DMS153 (cell line): Measurements from ENCODE around the gene CTDSP2.

ENCODE experiments used
- DNase-seq: peaks from one replicate; lab custom pipeline; 2025; lab: John Stamatoyannopoulos, UW

Gene CTDSP2

GRCh38 chr12:57815177-57816000 lies 31.1 kb downstream of the CTDSP2 start:
- peak; percentile 83 for DNase-seq

GRCh38 chr12:57813971-57814772 lies 32.4 kb downstream of the CTDSP2 start:
- no peak for DNase-seq

GRCh38 chr12:57813111-57813970 lies 33.2 kb downstream of the CTDSP2 start:
- no peak for DNase-seq

GRCh38 chr12:57811028-57811755 lies 35.3 kb downstream of the CTDSP2 start:
- no peak for DNase-seq

- DNase-seq: no peak
Measured at GRCh38 chr12:57810450-57810849, 36.1 kb downstream of the CTDSP2 start.

GRCh38 chr12:57809425-57809824 lies 37.1 kb downstream of the CTDSP2 start:
- no peak for DNase-seq

- no peak for DNase-seq
Measured at GRCh38 chr12:57808351-57808750, 38.2 kb downstream of the CTDSP2 start.

- no peak for DNase-seq
Measured at GRCh38 chr12:57807285-57807684, 39.2 kb downstream of the CTDSP2 start.

GRCh38 chr12:57806677-57807076 lies 39.9 kb downstream of the CTDSP2 start:
- no peak for DNase-seq

- peak; percentile 24 for DNase-seq
Measured at GRCh38 chr12:57803319-57803893, 43.1 kb downstream of the CTDSP2 start.

GRCh38 chr12:57802607-57803006 lies 43.9 kb downstream of the CTDSP2 start:
- DNase-seq: no peak

GRCh38 chr12:57800965-57801364 lies 45.6 kb downstream of the CTDSP2 start:
- DNase-seq: no peak

GRCh38 chr12:57797933-57798332 lies 48.6 kb downstream of the CTDSP2 start:
- no peak for DNase-seq

GRCh38 chr12:57796996-57797395 lies 49.5 kb downstream of the CTDSP2 start:
- no peak for DNase-seq

GRCh38 chr12:57795354-57795753 lies 51.2 kb downstream of the CTDSP2 start:
- no peak for DNase-seq

- no peak for DNase-seq
Measured at GRCh38 chr12:57793920-57794319, 52.6 kb downstream of the CTDSP2 start.

- no peak for DNase-seq
Measured at GRCh38 chr12:57783861-57784260, 62.7 kb downstream of the CTDSP2 start.

- no peak for DNase-seq
Measured at GRCh38 chr12:57783466-57783801, 63.1 kb downstream of the CTDSP2 start.

GRCh38 chr12:57782608-57783465 lies 63.7 kb downstream of the CTDSP2 start, which contains the start of gene TSFM:
TSS of gene TSFM (plus strand) at chr12:57782787. CDS start at chr12:57782802, 15 bp downstream.
- peak; percentile 70 for DNase-seq

GRCh38 chr12:57782243-57782607 lies 64.3 kb downstream of the CTDSP2 start:
- no peak for DNase-seq
